Fibroblast of pulmonary artery (primary cell): Measurements from ENCODE around the gene ZNF467.
A peak's percentile ranks its signal among the peaks of the same experiment; 100 is the strongest.

ENCODE experiments used
- DNase-seq: peaks from one replicate; pipeline ENCODE4 v3.0.0-alpha.2; 2010; ENCODE audit warnings: low read depth
- H3K4me3 ChIP-seq: replicated peaks from 2 replicates; pipeline ENCODE4 v1.5.1; 2011; ENCODE audit warnings: low read depth, mild to moderate bottlenecking, control low read depth, low read length, moderate library complexity
- TF ChIP-seq, protein P1 (sequence below): IDR thresholded peaks from 2 replicates; pipeline ENCODE4 v1.5.1; 2011; ENCODE audit warnings: mild to moderate bottlenecking, control low read depth, low read length, inconsistent platforms; ENCODE audit errors: missing control alignments

Gene ZNF467

GRCh38 chr7:149815121-149815520, 41.7 kb upstream of the ZNF467 start:
- H3K4me3 ChIP-seq = no peak overlapping the region
- DNase-seq = no peak
- TF ChIP-seq, protein P1, sequence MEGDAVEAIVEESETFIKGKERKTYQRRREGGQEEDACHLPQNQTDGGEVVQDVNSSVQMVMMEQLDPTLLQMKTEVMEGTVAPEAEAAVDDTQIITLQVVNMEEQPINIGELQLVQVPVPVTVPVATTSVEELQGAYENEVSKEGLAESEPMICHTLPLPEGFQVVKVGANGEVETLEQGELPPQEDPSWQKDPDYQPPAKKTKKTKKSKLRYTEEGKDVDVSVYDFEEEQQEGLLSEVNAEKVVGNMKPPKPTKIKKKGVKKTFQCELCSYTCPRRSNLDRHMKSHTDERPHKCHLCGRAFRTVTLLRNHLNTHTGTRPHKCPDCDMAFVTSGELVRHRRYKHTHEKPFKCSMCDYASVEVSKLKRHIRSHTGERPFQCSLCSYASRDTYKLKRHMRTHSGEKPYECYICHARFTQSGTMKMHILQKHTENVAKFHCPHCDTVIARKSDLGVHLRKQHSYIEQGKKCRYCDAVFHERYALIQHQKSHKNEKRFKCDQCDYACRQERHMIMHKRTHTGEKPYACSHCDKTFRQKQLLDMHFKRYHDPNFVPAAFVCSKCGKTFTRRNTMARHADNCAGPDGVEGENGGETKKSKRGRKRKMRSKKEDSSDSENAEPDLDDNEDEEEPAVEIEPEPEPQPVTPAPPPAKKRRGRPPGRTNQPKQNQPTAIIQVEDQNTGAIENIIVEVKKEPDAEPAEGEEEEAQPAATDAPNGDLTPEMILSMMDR = no peak

GRCh38 chr7:149814494-149814893, 41.1 kb upstream of the ZNF467 start:
- no peak for DNase-seq
- TF ChIP-seq, protein P1 = no peak
- H3K4me3 ChIP-seq = no peak overlapping the region

GRCh38 chr7:149813254-149814035, 40.1 kb upstream of the ZNF467 start:
- no peak overlapping the region for H3K4me3 ChIP-seq
- TF ChIP-seq, protein P1 = no peak
- DNase-seq = no peak

- TF ChIP-seq, protein P1 = no peak
- DNase-seq = no peak
- H3K4me3 ChIP-seq = no peak overlapping the region
Observed at GRCh38 chr7:149811831-149812490, 38.6 kb upstream of the ZNF467 start.

DNA sequence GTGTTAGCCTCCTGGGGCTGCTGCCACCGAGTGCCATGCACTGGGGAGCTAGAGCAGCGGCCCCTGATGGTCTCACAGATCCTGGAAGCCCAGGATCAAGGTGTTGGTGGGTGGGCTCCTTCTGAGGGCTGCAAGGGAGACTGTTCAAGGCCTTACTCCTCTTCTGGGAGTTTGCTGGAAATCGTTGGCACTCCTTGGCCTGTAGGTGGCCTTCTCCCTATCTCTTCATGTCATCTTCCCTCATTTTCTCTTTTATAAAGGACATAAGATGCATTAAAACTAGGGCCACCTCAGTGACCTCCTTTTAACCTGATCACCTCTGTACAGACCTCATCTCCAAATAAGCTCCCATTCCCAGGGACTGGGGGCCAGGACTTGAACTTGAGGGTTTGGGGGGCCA, 37.8 kb upstream of the ZNF467 start:
- H3K4me3 ChIP-seq = no peak overlapping the region
- no peak for DNase-seq
- TF ChIP-seq, protein P1 = peak; percentile 36

- no peak for DNase-seq
- H3K4me3 ChIP-seq = no peak overlapping the region
- TF ChIP-seq, protein P1 = no peak
Observed at GRCh38 chr7:149809215-149809614, 35.8 kb upstream of the ZNF467 start.

DNA sequence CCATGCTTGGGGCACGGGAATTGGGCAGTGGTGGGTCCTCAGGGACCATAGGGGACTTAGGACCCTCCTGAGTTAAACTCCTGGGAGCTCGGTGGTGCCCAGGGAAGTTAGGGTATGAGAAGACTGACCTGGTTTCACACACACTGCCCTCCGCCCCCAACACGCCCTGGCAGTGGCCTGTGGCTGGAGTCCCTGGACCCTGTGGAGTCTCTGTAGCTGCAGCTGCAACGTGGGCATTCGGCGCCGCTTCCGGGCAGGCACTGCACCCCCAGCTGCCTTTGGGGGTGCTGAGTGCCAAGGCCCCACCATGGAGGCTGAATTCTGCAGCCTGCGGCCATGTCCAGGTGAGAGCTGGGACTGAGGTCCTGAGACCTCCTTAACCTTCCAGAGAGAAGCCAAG, 34.9 kb upstream of the ZNF467 start:
- TF ChIP-seq, protein P1 = no peak
- no peak for DNase-seq
- H3K4me3 ChIP-seq = no peak overlapping the region
